ENCODE measurements around the gene NOTCH3. TPM values are rescaled to one million over a fixed set of nuclear protein-coding genes. Genes with fewer than 3 reads are reported as not detected.

NOTCH3 gene
- total RNA-seq, 1 experiment from 2014 or later: 164 TPM

GRCh38 chr19:15246198-15246481 lies 45.3 kb upstream of the NOTCH3 start:
- Histone ChIP-seq H3K23ac (ENCODE audit: insufficient read length, low read depth, low read length) (no peak overlapping the region), H4K8ac (replicated peaks; ENCODE audit: insufficient read length, low read depth, low read length) (no peak overlapping the region), H3K9me3 (ENCODE audit: control insufficient read depth, low read depth, low read length) (no peaks in the 10 kb centered on the region), H3K27ac (ENCODE audit: insufficient read length, low read depth, low read length) (no peak overlapping the region), H3K18ac (ENCODE audit: insufficient read length, low read depth, low read length) (no peak overlapping the region), H3K27me3 (ENCODE audit: insufficient read depth, low read length) (no peaks in the 10 kb centered on the region), H3K9ac (ENCODE audit: extremely low read depth, insufficient read length, low read length) (no peak overlapping the region), H2BK120ac (ENCODE audit: low read depth, low read length, poor library complexity, severe bottlenecking) (no peak overlapping the region), H3K79me1 (ENCODE audit: insufficient read depth, low read depth, low read length, poor library complexity, severe bottlenecking) (no peaks in the 10 kb centered on the region), H2BK5ac (ENCODE audit: insufficient read length, low read length) (no peak overlapping the region), H3K79me2 (ENCODE audit: insufficient read depth, low read length) (no peaks in the 10 kb centered on the region), H2AFZ (ENCODE audit: low read length) (no peak overlapping the region), H4K20me1 (ENCODE audit: control insufficient read depth, insufficient read depth, insufficient read length) (peaks cover 4% of the 10 kb centered on the region), H2BK15ac (ENCODE audit: low read depth, low read length) (no peak overlapping the region), H2BK12ac (ENCODE audit: insufficient read length, low read depth, low read length) (no peak overlapping the region), H3K4me2 (ENCODE audit: insufficient read depth, insufficient read length, low read length) (no peak overlapping the region), H2BK20ac (ENCODE audit: low read depth, low read length, poor library complexity, severe bottlenecking) (no peak overlapping the region), H2AK5ac (ENCODE audit: insufficient read length, low read length) (no peak overlapping the region), H3K56ac (ENCODE audit: insufficient read length, low read depth, low read length) (no peak overlapping the region), H4K91ac (ENCODE audit: insufficient read length, low read depth, low read length) (no peak overlapping the region), H4K5ac (ENCODE audit: insufficient read length, low read depth, low read length) (no peak overlapping the region), H3K23me2 (ENCODE audit: insufficient read length, low read depth, low read length, poor library complexity, severe bottlenecking) (no peaks in the 10 kb centered on the region), H3K4ac (ENCODE audit: low read depth, low read length) (no peak overlapping the region), H3K4me1 (ENCODE audit: insufficient read depth, low read length) (no peaks in the 10 kb centered on the region), H3T11ph (ENCODE audit: low read length) (no peak overlapping the region), H3K14ac (ENCODE audit: insufficient read depth, low read length) (no peak overlapping the region)
- Mint-ChIP-seq H3K36me3 (ENCODE audit: insufficient read depth in 1 of 3, low read depth in 3 of 3) (peaks cover 25 to 66% (median 63%) of the 10 kb centered on the region in 3 experiments), H3K9me3 (no peaks in the 10 kb centered on the region), H3K4me1 (peaks cover 0 to 2% of the 10 kb centered on the region in 2 experiments; a peak in 1 of 4 replicates), H3K4me3 (no peak overlapping the region), H3K27me3 (ENCODE audit: low read depth) (no peaks in the 10 kb centered on the region), H3K27ac (peak overlapping the region in 2 of 3 experiments; percentile 53 to 85; a peak in 3 of 7 replicates)
- no peak for TF ChIP-seq CTCF (conservative IDR thresholded peaks at IDR 0.05)
- no CpG with 5 or more reads among the region's 5 CpGs for WGBS (ENCODE audit: extremely low coverage, insufficient read length, low lambda C conversion rate)
- no peak for DNase-seq

Data from H9 (cell line).